Activated CD4-positive, alpha-beta T cell treated with anti-CD3 and anti-CD28 coated beads for 24 hours (primary cell): ENCODE measurements around the gene LRG1.
A peak's percentile ranks its signal among the peaks of the same experiment; 100 is the strongest.

Experiments
- DNase-seq, 2 donors: peaks; one replicate each; pipeline ENCODE4 v3.0.0-alpha.2; 2020; ENCODE audit warnings: low read depth in 2 of 2

The LRG1 gene

DNA sequence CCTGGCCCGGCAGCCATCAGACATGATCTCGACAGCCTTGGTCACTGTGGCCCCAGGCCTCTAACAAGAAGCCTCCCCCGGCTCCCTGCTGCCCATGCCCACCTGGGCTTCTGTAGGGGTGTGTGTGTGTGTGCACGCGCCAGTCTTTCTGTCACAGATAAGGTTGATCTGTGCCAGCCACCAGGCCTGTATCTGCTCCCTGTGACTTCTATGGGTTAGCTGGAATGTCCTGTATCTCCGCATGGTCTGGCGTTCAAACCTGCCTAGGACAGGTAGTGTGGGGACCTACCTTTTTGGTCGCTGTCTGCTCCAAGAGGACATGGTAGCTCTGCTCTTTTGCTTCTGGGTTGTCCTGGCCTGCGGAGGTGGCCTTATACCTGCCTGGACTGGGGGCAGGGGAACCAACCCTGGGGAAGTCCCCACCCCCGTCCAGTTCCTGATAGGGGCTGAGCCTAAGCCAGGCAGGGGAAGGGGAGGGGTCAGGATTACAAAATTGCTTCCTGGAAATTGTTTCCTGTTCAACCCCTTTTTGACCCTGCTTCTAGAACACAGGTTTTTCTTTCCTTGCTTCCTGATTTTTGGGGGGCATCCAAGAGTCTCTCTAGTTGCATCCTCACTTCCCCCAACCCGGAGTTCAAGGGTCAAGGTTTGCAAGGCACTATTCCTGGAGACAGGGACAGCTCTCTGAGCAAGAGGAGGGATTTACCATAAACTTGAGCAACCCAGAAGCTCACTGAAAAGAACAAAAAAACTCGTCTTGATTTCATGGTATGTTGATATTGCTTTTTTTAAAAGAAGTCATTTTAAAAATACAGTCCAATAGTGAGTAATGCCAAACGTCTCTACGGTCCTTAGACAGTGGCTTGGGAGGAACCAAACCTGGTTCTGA lies at the start of gene LRG1:
LRG1 (minus strand) TSS at position 344 of the 889 bp plus-strand sequence; CDS start at position 321, 23 bp downstream.
- no peak for DNase-seq

DNA sequence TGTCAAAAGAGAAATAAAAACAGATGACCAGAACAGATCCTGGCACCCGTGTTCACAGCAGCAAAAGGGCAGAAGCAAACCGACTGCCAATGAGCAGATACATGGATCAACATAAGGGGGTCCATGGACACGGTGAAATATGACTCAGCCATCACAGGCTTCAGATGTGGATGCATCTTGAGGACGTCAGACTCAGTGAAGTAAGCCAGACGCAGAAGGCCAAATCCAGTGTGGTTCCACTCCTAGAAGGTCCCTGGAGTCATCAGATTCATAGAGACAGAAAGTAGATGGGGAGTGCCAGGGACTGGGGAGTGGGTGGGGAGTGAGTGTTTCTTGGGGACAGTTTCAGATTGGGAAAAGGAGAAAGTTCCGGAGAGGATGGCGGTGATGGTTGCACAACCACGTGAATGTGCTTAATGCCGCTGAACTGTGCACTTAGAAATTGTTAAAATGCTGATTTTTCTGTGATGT lies 48.5 kb upstream of the LRG1 start:
- DNase-seq: no peak

- DNase-seq: no peak
Observed at GRCh38 chr19:4587527-4587926, 47.7 kb upstream of the LRG1 start.

DNA sequence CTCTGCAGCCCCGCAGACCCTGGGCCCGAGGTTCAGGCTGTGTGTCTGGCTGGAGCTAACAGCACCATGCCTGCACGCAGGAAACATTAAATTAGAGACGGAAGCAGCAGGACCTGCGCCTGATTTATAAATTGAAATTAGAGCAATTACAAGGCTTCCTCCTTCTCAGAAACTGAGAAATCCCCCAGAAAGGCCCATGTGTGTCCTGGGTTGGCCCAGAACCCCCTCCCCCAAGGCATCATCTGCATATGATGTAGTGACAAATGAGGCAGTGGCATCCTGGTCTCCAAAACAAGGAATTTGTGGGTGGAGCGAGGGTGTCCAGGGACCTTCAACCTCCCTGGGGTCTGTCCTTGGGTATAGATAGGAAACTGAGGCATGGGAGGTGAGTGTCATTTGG lies 46.9 kb upstream of the LRG1 start:
- DNase-seq: no peak

DNA sequence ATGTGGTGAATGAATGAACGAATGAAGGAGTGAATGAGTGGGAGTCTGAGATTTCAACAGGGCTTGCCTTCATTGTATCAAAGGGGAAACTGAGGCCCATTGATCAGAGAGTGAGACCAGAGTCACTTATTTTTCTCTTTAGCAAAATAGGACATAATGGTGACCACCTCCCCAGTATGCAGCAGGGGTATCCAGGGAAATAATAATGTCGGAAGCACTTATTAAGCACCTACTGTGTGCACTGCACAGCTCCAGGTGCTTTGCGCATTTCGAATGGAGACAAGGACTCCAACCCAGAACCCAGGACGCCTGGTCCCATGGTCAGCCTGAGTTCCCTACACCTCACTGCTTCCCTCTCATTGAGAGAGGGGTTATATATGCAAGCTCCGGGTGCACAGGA lies 46.4 kb upstream of the LRG1 start:
- no peak for DNase-seq

DNA sequence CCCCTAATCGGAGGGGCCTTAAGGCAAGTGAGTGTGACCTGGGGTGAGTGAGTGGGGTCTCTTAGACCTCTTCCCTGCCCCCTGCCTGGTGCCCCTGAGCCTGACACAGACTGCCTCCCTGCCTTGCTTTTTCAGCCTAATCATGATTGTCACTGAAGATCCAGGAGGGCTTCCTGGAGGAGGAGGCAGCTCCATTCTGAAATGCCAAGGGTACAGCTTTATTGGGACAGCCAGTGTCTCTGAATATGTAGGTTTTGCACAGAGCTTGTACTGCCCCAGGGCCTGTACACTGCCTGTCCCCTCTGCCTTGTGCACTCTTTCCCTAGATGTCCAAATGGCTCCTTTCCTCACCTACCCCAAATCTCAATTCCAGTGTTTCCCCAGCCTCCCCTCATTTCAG lies 45.7 kb upstream of the LRG1 start:
- no peak for DNase-seq

- no peak for DNase-seq
Observed at GRCh38 chr19:4584670-4585460, 45.0 kb upstream of the LRG1 start.

DNA sequence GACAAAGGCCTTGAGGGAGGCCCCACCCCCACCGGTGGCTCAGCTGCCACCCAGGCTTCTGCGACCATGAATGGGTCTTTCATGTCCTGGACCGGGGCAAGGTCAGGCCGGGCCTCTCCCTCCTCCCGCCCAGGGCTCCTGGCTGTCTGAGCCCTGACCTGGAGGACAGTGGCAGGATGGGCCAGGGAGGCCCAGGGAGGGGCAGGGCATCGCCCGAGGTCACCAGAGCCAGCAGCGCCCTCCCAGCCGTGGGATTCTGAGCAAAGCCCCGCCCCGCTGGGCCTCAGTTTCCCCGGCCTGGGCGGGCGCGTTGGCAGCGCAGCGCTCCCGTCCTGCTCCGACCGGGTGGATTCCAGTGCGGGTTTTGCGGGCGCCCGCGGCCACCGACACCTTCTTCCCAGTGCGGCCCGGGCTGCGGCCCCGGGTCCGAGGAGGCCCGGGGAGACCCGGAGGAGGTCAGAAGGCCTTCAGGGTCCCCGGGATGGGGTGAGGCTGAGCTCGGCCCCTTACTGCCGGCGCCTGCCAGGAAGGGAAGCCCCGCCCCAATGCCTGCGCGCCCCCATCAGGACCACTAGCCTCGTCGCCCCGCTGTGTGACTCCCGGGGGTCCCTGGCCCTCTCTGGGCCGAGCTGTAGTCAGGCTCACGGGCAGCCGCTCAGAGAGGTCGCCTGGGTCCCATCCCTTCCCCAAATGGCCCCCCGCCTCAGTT lies 44.3 kb upstream of the LRG1 start:
- peak in 1 of 2 donors; percentile 22 for DNase-seq

- no peak for DNase-seq
Observed at GRCh38 chr19:4582980-4583842, 43.4 kb upstream of the LRG1 start.

GRCh38 chr19:4581666-4582553 lies 42.1 kb upstream of the LRG1 start:
- no peak for DNase-seq

DNA sequence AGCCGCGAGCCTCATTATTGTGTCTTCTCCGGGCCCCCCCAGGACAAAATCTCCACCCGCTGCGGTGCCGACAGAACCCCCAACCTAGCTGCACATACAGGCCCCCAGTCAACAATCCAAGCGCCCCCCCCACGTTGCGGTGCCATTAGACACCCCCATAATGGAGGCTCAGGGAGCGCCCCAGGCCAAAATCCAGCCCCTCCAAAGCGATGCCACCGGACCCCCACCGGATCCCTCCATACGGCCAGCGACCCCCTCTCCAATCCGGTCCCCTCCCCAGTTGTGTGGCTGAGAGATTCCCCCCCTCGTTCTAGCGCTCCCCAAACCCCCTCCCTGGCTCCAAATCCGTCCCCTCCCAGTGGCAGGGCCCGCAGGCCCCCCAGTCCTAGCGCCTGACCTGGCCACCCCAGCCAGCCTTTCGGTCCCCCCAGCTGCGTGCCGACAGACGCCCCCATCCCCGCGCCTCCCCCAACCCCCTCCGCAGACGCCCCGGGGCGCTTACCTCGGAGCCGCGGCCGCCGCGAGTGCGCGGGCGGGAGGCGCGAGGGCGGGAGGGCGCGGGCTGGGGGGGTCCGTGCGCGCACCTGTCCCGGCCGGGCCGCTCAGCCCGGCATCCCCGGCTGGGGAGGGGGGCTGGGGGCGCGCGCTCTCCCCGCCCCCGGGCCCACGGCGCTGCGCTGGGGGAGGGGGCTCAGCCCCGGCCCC lies 41.3 kb upstream of the LRG1 start:
- DNase-seq: no peak

DNA sequence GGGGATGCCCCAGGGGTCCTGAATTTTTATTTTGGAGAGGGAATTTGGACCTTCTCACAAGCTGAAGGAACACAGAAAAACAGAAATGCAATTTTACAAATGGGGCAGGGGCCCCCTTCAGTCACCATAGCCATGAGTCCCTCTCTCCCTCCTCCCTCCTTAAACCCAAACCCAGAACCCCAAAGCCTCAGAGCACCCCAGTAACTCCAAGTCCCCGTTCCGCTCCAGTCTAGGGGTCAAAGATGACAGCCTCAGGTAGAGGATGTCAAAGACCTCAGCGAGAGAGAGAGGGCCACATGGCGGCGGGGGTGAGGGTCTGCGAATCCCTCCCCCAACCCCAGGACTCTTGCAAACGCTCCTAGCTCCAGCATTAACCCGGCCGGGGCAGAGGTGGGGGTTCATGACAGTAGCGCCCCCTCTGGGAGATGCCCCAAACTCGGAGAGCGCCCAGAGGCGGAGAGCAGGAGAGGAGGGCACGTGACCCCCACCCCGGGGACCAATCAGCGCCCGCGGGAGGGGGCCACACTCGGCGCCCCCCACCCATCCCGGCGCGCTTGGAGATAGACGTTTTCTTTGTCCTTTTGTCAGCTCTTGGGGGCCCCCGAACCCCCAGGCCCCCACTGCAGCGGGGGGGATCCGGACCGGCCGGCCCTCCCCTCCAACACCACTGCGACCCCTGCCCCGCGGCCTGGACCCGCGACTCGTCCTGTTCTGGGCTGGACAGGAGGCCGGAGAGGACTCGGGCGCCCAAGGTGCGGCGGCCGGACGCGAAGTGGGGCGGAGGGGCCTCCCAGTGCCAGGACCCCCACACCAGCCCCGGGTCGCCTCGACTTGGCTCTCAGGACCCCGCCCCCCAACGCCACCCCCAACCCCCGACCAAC lies 40.4 kb upstream of the LRG1 start:
- no peak for DNase-seq

- DNase-seq: no peak
Observed at GRCh38 chr19:4579389-4579788, 39.6 kb upstream of the LRG1 start.

DNA sequence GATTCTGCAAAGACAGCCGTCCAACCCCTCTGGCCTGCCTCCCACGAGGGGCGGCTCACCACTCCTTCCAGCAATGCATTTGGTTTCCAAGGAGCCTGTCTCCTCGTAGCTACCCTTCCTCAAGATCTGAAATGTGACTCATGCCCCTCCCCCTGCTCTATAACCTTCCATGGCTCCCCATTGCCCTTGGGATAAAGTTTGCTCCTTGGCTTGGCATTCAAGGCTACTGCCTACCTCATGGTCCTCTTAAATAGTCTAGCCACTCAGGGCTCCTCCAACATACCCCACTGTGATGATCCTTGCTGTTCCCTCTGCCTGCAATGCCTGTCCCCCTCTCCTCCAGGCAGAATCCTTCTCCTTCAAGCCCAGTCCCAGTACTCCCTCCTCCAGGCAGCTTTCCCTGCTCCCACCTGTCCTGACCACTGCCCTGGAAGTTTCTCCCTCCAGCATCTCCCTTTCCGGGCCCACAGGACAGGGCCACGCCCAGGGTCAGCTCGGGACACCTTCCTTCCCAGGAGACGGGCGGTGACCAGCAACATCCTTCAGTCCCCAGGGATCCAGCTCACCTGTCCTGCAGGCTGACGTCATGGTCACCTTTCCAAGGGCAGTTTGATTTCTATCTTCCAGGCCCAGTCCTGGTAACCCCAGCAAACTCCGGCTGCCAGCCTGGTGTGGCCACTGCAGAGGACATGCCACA lies 38.9 kb upstream of the LRG1 start:
- no peak for DNase-seq

GRCh38 chr19:4577020-4577782 lies 37.4 kb upstream of the LRG1 start:
- DNase-seq: no peak

GRCh38 chr19:4576016-4576933 lies 36.4 kb upstream of the LRG1 start:
- DNase-seq: peak; percentile 65 to 71
